ENCODE results near the gene PAPLN.
"Not testable (repeated sequence)": the region's sequence is repeated elsewhere in the genome, so short reads cannot be mapped to it uniquely, and the experiment has no call there.

DNA sequence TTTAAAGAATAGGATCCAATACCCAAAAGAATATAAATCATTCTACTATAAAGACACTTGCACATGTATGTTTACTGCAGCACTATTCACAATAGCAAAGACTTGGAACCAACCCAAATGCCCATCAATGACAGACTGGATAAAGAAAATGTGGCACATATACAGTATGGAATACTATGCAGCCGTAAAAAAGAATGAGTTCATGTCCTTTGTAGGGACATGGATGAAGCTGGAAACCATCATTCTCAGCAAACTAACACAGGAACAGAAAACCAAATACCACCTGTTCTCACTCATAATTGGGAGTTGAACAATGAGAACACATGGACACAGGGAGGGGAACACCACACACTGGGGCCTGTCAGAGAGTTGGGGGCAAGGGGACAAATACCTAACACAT, 71.9 kb downstream of the PAPLN start:
- TF ChIP-seq, protein P1, sequence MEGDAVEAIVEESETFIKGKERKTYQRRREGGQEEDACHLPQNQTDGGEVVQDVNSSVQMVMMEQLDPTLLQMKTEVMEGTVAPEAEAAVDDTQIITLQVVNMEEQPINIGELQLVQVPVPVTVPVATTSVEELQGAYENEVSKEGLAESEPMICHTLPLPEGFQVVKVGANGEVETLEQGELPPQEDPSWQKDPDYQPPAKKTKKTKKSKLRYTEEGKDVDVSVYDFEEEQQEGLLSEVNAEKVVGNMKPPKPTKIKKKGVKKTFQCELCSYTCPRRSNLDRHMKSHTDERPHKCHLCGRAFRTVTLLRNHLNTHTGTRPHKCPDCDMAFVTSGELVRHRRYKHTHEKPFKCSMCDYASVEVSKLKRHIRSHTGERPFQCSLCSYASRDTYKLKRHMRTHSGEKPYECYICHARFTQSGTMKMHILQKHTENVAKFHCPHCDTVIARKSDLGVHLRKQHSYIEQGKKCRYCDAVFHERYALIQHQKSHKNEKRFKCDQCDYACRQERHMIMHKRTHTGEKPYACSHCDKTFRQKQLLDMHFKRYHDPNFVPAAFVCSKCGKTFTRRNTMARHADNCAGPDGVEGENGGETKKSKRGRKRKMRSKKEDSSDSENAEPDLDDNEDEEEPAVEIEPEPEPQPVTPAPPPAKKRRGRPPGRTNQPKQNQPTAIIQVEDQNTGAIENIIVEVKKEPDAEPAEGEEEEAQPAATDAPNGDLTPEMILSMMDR (conservative IDR thresholded peaks at IDR 0.05; ENCODE audit: low read depth in 2 of 2), result not testable (repeated sequence)
- TF ChIP-seq JUNB (IDR thresholded peaks at IDR 0.05; ENCODE audit: unreplicated experiment); POLR2AphosphoS5 (IDR thresholded peaks at IDR 0.05; ENCODE audit: low read depth); EZH2 (IDR thresholded peaks at IDR 0.05; ENCODE audit: low read depth, unreplicated experiment): not testable (repeated sequence)
- TF ChIP-seq, protein P2, sequence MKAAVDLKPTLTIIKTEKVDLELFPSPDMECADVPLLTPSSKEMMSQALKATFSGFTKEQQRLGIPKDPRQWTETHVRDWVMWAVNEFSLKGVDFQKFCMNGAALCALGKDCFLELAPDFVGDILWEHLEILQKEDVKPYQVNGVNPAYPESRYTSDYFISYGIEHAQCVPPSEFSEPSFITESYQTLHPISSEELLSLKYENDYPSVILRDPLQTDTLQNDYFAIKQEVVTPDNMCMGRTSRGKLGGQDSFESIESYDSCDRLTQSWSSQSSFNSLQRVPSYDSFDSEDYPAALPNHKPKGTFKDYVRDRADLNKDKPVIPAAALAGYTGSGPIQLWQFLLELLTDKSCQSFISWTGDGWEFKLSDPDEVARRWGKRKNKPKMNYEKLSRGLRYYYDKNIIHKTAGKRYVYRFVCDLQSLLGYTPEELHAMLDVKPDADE (IDR thresholded peaks at IDR 0.05), result not testable (repeated sequence)

Data from GM23338 (cell line).